HG03439 (cell line): ENCODE results near the gene KNTC1.
A peak's percentile ranks its signal among the peaks of the same experiment; 100 is the strongest.
"Not testable (repeated sequence)": the region's sequence is repeated elsewhere in the genome, so short reads cannot be mapped to it uniquely, and the experiment has no call there.

ENCODE experiments used
- ATAC-seq: cut with Tn5 transposase; IDR thresholded peaks from one replicate; pipeline ENCODE4 v1.9.1; 2021; ENCODE audit warnings: mild to moderate bottlenecking, moderate library complexity; ENCODE audit not compliant: unreplicated experiment

The KNTC1 gene

DNA sequence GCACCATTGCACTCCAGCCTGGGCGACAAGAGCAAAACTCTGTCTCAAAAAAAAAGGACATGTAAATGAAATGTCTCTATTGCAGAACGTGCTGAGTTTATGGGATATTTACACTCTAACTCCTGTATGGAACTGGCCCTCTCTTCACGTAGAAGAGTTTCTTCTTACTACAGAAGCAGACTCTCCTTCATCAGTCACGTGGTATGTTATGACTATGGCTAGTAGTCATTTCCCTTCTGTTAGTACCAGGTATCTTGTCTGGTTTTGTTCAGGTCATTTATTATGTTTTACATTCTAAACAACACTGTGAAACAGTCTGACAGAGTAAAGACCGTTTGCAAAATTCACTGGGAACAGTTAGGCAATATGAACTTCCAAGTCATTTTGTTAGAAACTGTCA lies 20.3 kb downstream of the KNTC1 start:
- no peak for ATAC-seq

- ATAC-seq: peak; percentile 48
Measured at GRCh38 chr12:122558745-122559641, 31.9 kb downstream of the KNTC1 start.

DNA sequence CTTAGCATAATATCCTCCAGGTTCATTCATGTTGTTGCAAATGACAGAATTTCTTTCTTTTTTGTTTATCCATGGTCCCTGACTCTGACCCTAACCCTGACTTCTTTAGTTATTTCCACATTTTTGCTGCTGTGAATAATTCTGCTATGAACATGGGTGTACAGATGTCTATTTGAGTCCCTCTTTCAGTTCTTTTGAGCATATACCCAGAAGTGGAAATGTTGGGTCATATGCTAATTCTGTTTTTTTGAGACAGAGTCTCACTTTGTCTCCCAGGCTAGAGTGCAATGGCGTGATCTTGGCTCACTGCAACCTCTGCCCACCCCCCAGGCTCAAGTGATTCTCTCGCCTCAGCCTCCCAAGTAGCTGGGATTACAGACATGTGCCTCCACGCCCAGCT lies 33.1 kb downstream of the KNTC1 start:
- no peak for ATAC-seq

DNA sequence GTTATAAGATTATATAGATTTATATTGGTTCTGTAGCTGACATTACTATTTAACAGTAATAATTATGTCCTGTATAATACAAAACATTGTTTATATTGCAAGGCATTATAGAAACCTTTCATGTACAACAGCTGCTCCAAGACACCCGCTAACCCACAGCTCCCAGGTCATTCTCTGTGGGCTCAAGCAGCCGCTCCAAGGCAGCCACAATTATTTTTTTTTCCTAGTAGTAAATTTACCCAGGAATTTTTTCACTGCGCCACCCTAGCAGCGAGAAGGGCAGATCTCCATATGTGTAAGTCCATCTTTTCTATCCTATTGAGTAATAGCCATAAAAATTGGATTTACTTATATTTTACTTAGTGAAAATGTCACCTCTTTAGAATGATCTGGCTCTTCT lies 36.3 kb downstream of the KNTC1 start:
- no peak for ATAC-seq

DNA sequence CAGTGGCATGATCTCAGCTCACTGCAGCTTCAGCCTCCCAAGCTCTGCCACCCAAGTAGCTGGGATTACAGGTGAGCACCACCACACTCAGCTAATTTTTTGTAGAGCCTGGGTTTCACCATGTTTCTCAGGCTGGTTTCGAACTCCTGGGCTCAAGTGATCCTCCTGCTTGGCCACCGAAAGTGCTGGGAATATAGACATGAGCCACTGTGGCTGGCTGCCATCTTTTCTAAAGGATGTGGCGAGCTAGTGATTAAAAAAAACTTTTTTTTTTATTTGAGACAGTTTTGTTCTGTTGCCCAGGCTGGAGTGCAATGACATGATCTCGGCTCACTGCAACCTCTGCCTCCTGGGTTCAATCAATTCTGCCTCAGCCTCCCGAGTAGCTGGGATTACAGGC lies 39.8 kb downstream of the KNTC1 start:
- not testable (repeated sequence) for ATAC-seq

GRCh38 chr12:122569288-122569687 lies 42.2 kb downstream of the KNTC1 start:
- ATAC-seq: no peak

GRCh38 chr12:122570006-122570405 lies 43.0 kb downstream of the KNTC1 start:
- ATAC-seq: not testable (repeated sequence)

DNA sequence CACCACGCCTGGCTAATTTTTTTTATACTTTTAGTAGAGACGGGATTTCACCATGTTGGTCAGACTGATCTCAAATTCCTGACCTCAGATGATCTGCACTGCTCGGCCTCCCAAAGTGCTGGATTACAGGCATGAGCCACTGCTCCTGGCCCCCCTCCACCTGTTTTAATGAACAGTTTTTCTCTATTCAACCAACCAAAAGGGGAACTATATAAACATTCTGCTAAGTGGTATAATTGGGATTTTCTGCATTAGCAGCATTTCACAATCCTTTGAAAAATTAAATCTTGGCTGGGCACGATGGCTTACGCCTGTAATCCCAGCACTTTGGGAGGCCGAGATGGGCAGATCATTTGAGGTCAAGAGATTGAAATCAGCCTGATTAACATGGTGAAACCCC lies 44.8 kb downstream of the KNTC1 start:
- no peak for ATAC-seq

GRCh38 chr12:122583294-122583693 lies 56.2 kb downstream of the KNTC1 start:
- ATAC-seq: not testable (repeated sequence)

DNA sequence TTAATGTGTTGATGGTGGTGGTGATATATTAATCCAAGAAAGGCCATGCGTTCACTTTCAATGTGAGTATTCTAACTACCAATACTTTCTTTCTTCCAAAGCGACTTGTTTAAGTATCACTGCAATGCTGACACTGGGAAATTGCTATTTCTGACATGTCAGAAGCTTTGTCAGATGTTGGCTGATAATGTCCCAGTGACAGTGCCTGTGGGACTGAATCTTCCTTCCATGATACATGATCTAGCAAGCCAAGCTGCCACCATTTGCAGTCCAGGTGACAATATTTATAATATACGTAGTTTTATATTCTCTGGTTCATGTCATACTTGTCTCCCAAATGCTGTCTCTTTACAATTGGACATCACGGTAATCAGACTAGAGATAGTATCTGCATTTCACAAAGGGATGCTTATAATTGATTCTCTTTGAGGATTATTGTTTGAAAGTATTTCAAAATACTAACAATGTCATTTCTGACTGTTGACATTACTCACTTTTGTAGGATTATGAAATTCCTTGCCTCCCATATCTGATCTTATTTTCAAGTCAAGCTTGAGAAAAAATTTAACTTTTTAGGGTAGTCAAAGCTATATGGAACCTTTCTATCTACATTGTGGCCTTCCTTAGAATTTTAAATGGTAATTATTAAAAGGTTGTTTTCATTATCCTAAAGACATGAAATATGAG lies 57.3 kb downstream of the KNTC1 start:
- no peak for ATAC-seq

- no peak for ATAC-seq
Measured at GRCh38 chr12:122590990-122591389, 63.9 kb downstream of the KNTC1 start.

- not testable (repeated sequence) for ATAC-seq
Measured at GRCh38 chr12:122591966-122592365, 64.9 kb downstream of the KNTC1 start.

DNA sequence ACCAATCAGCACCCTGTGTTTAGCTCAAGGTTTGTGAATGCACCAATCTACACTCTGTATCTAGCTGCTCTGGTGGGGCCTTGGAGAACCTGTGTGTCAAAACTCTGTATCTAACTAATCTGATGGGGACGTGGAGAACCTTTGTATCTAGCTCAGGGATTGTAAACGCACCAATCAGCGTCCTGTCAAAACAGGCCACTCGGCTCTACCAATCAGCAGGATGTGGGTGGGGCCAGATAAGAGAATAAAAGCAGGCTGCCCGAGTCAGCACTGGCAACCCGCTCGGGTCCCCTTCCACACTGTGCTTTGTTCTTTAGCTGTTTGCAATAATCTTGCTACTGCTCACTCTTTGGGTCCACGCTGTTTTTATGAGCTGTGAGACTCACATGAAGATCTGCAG lies 65.5 kb downstream of the KNTC1 start:
- not testable (repeated sequence) for ATAC-seq

DNA sequence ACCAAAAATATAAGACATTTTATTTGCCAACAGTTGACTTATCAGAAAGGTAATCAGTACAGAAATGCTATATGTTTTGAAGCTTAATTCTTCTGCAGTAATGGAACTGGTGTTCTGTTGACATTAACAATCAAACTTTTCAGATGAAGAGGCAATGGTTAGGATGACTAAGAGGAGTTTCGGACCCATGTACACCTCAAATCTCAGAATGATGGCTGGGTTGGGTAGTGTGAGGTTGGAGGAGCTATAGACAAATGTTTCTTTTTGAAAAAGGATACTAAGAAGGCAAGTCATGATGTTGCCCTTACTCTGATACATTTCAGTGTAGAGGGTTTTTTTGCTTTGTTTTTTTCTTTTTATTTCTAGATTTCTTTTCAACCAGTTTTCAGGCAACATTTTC lies 66.9 kb downstream of the KNTC1 start:
- ATAC-seq: no peak

GRCh38 chr12:122596838-122597237 lies 69.8 kb downstream of the KNTC1 start:
- no peak for ATAC-seq

DNA sequence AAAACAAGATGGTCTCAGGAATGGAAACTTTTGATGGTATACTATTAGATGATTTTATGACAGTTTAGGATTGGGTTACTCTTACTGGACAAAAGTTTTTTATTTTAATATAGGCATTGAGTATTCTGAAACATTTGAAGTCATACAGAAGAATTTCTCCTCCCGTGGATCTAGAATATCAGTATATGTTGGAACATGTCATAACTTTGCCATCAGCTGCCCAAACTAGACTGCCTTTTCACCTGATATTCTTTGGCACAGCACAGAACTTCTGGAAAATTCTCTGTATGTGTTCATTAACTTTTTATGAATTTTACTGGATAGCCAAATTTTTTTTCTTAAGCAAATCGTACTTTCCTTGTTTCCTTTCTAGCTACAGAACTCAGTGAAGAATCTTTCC lies 75.4 kb downstream of the KNTC1 start:
- no peak for ATAC-seq

DNA sequence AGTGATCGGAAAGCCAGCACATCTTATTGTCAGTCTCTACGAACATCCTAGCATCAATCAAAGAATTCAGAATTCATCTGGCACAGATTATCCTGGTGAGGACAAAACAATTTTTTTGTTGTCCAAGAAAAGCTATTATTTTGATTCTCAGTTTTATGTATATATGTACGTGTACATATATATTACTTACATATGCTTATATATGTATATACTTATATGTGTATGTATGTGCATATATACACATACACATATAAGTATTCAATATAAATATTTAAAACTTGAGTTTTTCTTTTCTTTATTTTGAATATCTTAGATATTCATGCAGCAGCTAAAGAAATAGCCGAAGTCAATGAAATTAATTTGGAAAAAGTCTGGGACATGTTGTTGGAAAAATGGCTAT lies 77.9 kb downstream of the KNTC1 start:
- no peak for ATAC-seq

GRCh38 chr12:122609732-122610131 lies 82.7 kb downstream of the KNTC1 start:
- ATAC-seq: no peak

- ATAC-seq: no peak
Measured at GRCh38 chr12:122610207-122610606, 83.2 kb downstream of the KNTC1 start.

DNA sequence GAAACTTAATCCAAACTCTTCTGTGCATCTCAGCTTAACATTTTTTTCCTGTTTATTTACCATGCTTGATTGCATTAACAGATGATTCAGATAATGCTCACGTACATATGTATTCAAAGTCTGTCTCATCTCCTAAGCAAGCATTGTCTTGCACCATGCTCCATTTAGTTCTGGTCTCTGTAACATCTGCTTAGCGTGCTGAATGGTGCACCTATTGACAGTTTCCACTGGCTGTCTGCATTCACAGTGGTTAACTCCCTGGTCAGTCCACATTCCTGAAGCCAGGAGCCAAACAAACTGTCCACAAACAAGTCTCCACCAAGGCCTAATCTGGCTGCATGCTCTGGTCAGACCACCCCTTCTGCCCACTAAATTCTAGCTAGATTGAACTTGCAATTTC lies 83.9 kb downstream of the KNTC1 start:
- no peak for ATAC-seq

- no peak for ATAC-seq
Measured at GRCh38 chr12:122614839-122615238, 87.8 kb downstream of the KNTC1 start.

GRCh38 chr12:122615780-122616179 lies 88.7 kb downstream of the KNTC1 start:
- ATAC-seq: no peak
